GM21447 (cell line): Measurements from ENCODE around the gene CNN2.

ENCODE experiments used
- ATAC-seq: cut with Tn5 transposase; IDR thresholded peaks from one replicate; pipeline ENCODE4 v1.9.1; 2021; ENCODE audit not compliant: unreplicated experiment

The CNN2 gene

GRCh38 chr19:1080360-1081161 is 54.2 kb downstream of the CNN2 start:
- no peak for ATAC-seq

- ATAC-seq: no peak
Measured at GRCh38 chr19:1081301-1082164, 55.1 kb downstream of the CNN2 start.

DNA sequence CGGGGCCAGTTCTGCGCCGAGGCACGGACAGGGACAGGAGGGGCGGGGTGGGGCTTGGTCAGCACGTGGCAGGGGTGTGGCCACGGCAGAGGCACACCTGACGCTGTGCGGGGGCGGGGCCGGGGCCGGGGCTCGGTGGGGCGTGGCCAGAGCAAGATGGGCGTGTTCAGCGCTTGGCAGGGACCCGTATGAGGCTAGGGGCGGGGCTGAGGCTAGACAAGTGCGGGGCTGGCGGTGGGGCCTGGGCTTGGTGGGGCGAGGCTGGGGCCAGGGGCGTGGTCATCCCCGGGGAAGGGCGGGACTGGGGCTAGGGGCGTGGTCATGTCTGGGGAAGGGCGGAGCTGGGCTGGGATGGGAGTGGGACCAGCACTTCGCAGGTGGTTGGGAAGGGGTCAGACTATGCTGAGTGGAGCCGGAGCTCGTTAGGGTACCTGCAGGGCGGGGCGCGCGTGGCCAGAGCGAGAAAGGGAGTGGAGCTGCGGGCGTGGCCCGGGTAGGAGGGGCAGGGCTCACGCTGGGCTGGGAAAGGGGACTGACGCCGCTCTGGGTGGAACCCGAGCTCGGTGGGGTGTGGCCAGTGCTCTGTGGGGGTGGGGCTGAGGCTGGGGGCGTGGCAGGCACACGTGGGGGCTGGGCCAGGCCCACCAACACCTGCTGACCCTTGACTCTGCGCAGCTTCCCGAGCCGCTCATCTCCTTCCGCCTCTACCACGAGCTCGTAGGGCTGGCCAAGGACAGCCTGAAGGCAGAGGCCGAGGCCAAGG is 55.9 kb downstream of the CNN2 start:
- ATAC-seq: no peak

DNA sequence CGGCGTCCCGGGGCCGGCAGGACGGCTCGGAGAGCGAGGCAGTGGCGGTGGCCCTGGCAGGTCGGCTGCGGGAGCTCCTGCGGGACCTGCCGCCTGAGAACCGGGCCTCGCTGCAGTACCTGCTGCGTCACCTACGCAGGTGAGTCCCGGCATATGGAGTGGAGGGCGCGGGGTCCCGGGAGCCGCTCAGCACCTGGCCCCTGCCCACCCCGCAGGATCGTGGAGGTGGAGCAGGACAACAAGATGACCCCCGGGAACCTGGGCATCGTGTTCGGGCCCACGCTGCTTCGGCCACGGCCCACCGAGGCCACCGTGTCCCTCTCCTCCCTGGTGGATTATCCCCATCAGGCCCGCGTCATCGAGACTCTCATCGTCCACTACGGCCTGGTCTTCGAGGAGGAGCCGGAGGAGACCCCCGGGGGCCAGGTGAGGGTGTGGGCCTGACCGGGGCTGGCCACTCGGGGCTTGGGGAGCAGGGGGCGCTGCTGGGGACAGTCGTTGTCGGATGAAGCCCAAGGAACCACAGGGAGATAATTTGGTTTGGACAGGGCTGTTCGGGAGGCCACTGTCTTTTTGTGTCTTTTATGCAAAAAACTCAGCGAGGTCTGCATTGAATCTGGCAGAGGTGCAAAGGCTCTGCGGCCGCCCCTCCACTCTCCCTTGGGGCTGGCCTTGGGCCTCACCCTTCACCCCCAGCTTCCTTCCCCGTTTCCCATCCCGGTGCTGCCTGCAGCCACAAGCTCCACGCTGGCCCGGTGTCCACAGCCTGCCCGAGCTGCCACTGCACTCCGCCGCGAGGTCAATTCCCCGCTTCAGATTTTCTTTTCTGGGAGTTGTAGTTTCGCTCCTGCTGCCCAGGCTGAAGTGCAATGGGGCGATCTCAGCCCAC is 56.8 kb downstream of the CNN2 start:
- ATAC-seq: no peak

DNA sequence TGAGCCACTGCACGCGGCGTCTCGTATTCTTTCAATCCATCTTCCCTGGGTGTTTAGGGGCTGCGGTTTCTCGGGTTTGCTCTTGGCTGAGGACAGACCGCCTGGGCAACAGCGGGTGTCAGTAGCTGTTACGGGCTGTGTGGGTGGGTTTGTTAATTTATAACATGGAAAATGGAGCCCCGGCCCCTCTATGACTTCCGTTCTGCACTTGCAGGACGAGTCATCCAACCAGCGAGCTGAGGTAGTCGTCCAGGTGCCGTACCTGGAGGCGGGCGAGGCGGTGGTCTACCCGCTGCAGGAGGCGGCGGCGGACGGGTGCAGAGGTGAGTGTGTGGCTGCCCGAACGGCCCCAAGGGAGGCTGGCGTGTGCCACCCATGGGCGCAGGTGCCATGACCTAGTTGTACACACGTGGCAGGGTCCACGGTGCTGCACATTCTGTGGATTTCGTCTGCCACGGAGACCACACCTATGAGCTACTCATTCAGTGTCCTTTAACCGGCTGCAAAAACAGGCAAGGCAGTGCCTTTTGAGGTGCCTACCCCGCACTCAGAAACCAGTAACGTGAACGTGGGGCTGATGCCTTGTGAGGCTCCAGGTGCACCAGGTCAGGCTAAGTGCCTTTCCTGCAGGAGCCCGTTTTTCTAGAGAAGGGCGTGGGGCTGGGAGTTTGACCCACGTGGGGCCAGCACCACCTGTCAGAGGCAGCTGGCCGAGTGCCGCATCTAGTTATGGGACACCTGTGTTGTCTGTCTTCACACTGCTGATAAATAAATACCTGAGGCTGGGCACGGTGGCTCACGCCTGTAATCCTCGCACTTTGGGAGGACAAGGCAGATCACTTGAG is 57.8 kb downstream of the CNN2 start:
- ATAC-seq: no peak

- no peak for ATAC-seq
Measured at GRCh38 chr19:1085053-1085658, 58.7 kb downstream of the CNN2 start.

DNA sequence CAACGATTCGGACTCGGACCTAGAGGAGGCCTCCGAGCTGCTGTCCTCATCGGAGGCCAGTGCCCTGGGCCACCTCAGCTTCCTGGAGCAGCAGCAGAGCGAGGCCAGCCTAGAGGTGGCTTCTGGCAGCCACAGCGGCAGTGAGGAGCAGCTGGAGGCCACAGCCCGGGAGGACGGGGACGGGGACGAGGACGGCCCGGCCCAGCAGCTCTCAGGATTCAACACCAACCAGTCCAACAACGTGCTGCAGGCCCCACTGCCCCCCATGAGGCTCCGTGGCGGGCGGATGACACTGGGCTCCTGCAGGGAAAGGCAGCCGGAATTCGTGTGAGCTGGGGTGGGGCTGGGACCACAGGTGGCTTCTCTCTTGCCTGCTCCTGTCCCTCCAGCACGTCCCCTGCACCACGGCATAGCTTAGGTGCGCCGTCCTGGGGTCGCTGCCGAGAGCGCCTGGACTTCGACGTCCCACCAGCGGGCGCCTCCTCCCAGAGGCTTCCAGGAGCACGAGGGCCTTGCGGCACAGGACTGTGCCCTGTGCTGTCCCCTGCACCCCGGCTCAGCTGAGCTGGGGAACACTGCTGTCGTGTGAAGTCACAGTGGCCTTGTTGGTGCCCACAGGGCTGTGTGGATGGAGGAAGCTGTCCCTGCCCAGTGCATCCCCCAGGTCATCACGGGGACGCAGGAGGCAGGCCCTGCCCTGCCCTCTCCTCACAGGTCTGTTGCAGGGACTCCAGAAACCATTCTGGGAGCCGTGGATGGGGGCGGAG is 59.5 kb downstream of the CNN2 start:
- ATAC-seq: no peak

GRCh38 chr19:1086613-1087012 is 60.2 kb downstream of the CNN2 start:
- ATAC-seq: no peak

DNA sequence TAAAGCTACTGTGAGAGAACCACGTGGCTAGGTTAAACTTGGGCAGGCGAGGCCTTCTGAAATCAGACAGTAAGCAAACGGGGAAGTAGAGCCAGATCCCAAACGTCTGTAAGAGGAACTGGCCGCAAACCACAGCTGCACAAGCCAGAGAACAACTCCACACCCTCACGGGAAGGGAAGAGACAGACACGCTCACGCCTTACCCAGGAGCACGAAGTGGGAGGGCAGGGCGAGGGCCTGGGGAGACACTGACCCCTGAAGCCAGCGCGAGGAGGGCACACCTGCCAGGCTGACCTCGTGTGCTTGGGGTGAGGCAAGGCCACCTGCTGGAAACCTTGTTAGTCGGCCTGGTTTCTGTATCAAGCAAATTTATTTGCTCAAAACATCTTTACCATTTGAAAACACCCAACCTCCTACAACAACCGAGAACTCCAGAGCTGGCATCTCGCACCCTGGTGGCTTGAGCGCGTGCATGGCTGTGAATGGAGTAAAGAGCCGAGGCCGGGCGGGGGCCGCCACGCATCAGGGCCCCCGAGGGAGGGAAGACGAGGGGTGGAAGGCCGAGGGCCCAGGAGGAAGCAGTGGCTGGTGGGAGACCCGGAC is 61.5 kb downstream of the CNN2 start:
- ATAC-seq: no peak

- no peak for ATAC-seq
Measured at GRCh38 chr19:1088416-1089010, 62.1 kb downstream of the CNN2 start.
